PC-9 (cell line): Measurements from ENCODE around the gene KCNJ3. TPM values are rescaled to one million over a fixed set of nuclear protein-coding genes. Genes with fewer than 3 reads are reported as not detected.

Source experiments
- BruUV-seq: library from RNA; stranded (reverse); fragments of 400-500 nt; replicated peaks from 2 replicates; lab custom pipeline; 2021; lab: Mats Ljungman, UMichigan
- CTCF ChIA-PET: fragments of 300-600 bp; sonication (Branson Sonifier 250); formaldehyde crosslinking; loops from one replicate; lab custom pipeline; 2022; ENCODE audit warnings: antibody characterized with exemption; lab: Charles Lee
- POLR2A ChIA-PET: fragments of 300-600 bp; sonication (Branson Sonifier 250); formaldehyde crosslinking; loops from one replicate; lab custom pipeline; 2022; ENCODE audit warnings: antibody characterized with exemption; ENCODE audit not compliant: unreplicated experiment; lab: Charles Lee
- DNase-seq, 2 experiments: peaks; one replicate each; pipeline versions ENCODE4 v3.0.0 to v3.0.0-alpha.2; 2015 to 2022; ENCODE audit warnings: mixed read lengths in 1 of 2
- H2AFZ ChIP-seq: fragments of 200-600 bp; sonication (generic); 2 replicates; pipeline ENCODE4 v1.8.1; 2017; ENCODE audit warnings: antibody characterized with exemption
- H3F3A ChIP-seq: fragments of 200-600 bp; sonication (generic); 2 replicates; pipeline ENCODE4 v1.8.1; 2017; ENCODE audit warnings: antibody characterized with exemption, mild to moderate bottlenecking, low read depth; ENCODE audit not compliant: insufficient read depth
- H3K27ac ChIP-seq: fragments of 200-600 bp; sonication (generic); 2 replicates; pipeline ENCODE4 v1.6.1; 2016; ENCODE audit warnings: mixed run types
- H3K27me3 ChIP-seq: fragments of 200-600 bp; sonication (generic); 2 replicates; pipeline ENCODE4 v1.6.1; 2016; ENCODE audit warnings: low read depth, mixed run types; ENCODE audit not compliant: insufficient read depth
- H3K36me3 ChIP-seq: fragments of 200-600 bp; sonication (generic); 2 replicates; pipeline ENCODE4 v1.6.1; 2016; ENCODE audit warnings: low read depth, mixed run types
- H3K4me1 ChIP-seq: fragments of 200-600 bp; sonication (generic); replicated peaks from 2 replicates; pipeline ENCODE4 v1.6.1; 2016; ENCODE audit warnings: mixed run types; ENCODE audit not compliant: insufficient read depth
- H3K4me2 ChIP-seq: fragments of 200-600 bp; sonication (generic); 2 replicates; pipeline ENCODE4 v1.6.1; 2017; ENCODE audit warnings: mixed run types
- H3K4me3 ChIP-seq: fragments of 200-600 bp; sonication (generic); 2 replicates; pipeline ENCODE4 v1.6.1; 2016; ENCODE audit warnings: mixed run types
- H3K79me2 ChIP-seq: fragments of 200-600 bp; sonication (generic); 2 replicates; pipeline ENCODE4 v1.6.1; 2017; ENCODE audit warnings: low read depth, mixed run types
- H3K9me2 ChIP-seq: fragments of 200-600 bp; sonication (generic); 2 replicates; pipeline ENCODE4 v1.8.1; 2017; ENCODE audit warnings: mild to moderate bottlenecking; ENCODE audit not compliant: insufficient read depth
- H3K9me3 ChIP-seq: fragments of 200-600 bp; sonication (generic); 2 replicates; pipeline ENCODE4 v1.8.1; 2016; ENCODE audit warnings: low read depth; ENCODE audit not compliant: insufficient read depth
- H4K20me1 ChIP-seq: fragments of 200-600 bp; sonication (generic); 2 replicates; pipeline ENCODE4 v1.8.1; 2017; ENCODE audit not compliant: insufficient read depth
- CTCF ChIP-seq: fragments of 200-600 bp; sonication (generic); conservative IDR thresholded peaks from 2 replicates; pipeline ENCODE4 v1.6.1; 2017; ENCODE audit warnings: mixed run types, antibody characterized with exemption, mild to moderate bottlenecking, moderate library complexity
- EZH2 ChIP-seq: fragments of 200-600 bp; sonication (generic); IDR thresholded peaks from 2 replicates; pipeline ENCODE4 v1.8.0; 2017; ENCODE audit warnings: antibody characterized with exemption, low read depth
- intact Hi-C: fragments of 100-400 bp; cut with micrococcal nuclease; formaldehyde crosslinking; loops from one replicate; pipeline ENCODE4 v1.10.0; 2022; ENCODE audit not compliant: unreplicated experiment
- total RNA-seq: library from RNA; stranded (reverse); gene quantifications from 2 replicates; pipeline ENCODE4 v1.2.3, GENCODE V29; 2021

The KCNJ3 gene
- total RNA-seq, 1 experiment from 2014 or later = not detected

GRCh38 chr2:154664248-154664647, 34.2 kb upstream of the KCNJ3 start:
- Histone ChIP-seq H3K36me3 (no peaks in the 10 kb centered on the region), H3K9me2 (no peaks in the 10 kb centered on the region), H3F3A (no peaks in the 10 kb centered on the region), H3K27ac (no peak overlapping the region), H3K9me3 (no peaks in the 10 kb centered on the region), H3K79me2 (no peaks in the 10 kb centered on the region), H3K4me2 (no peak overlapping the region), H2AFZ (no peak overlapping the region), H3K4me1 (no peaks in the 10 kb centered on the region), H4K20me1 (no peaks in the 10 kb centered on the region), H3K27me3 (no peaks in the 10 kb centered on the region), H3K4me3 (no peak overlapping the region)
- ChIA-PET CTCF (no interaction called here), POLR2A (no interaction called here)
- DNase-seq = no peak
- BruUV-seq = no TSS peak
- no peak for TF ChIP-seq CTCF
- no peak for TF ChIP-seq EZH2
- intact Hi-C loops = no loop called here

GRCh38 chr2:154670083-154670482, 28.4 kb upstream of the KCNJ3 start:
- H3K27me3 ChIP-seq = no peaks in the 10 kb centered on the region
- ChIA-PET POLR2A (no interaction called here), CTCF (no interaction called here)
- no peaks in the 10 kb centered on the region for H4K20me1 ChIP-seq
- no peaks in the 10 kb centered on the region for H3K79me2 ChIP-seq
- no peak overlapping the region for H3K27ac ChIP-seq
- intact Hi-C loops = no loop called here
- no peak for DNase-seq
- H3K9me3 ChIP-seq = no peaks in the 10 kb centered on the region
- TF ChIP-seq EZH2 (no peak), CTCF (no peak)
- BruUV-seq = no TSS peak
- H3K4me3 ChIP-seq = no peak overlapping the region
- no peaks in the 10 kb centered on the region for H3K36me3 ChIP-seq
- no peak overlapping the region for H2AFZ ChIP-seq
- H3F3A ChIP-seq = no peaks in the 10 kb centered on the region
- no peaks in the 10 kb centered on the region for H3K9me2 ChIP-seq
- H3K4me1 ChIP-seq = no peaks in the 10 kb centered on the region
- H3K4me2 ChIP-seq = no peak overlapping the region

GRCh38 chr2:154673694-154674093, 24.8 kb upstream of the KCNJ3 start:
- no peaks in the 10 kb centered on the region for H4K20me1 ChIP-seq
- H3K36me3 ChIP-seq = no peaks in the 10 kb centered on the region
- intact Hi-C loops = no loop called here
- H3K4me2 ChIP-seq = no peak overlapping the region
- no peaks in the 10 kb centered on the region for H3K79me2 ChIP-seq
- DNase-seq = no peak
- no peak overlapping the region for H3K4me3 ChIP-seq
- CTCF ChIA-PET = no interaction called here
- H3K27ac ChIP-seq = no peak overlapping the region
- H3K9me2 ChIP-seq = no peaks in the 10 kb centered on the region
- TF ChIP-seq CTCF = no peak
- TF ChIP-seq EZH2 = no peak
- H3K4me1 ChIP-seq = no peaks in the 10 kb centered on the region
- H3F3A ChIP-seq = no peaks in the 10 kb centered on the region
- POLR2A ChIA-PET = no interaction called here
- H3K9me3 ChIP-seq = no peaks in the 10 kb centered on the region
- no peaks in the 10 kb centered on the region for H3K27me3 ChIP-seq
- H2AFZ ChIP-seq = no peak overlapping the region
- BruUV-seq = no TSS peak
